HG02588 (cell line): ENCODE results near the gene BHLHE23.

Experiments used
- ATAC-seq: cut with Tn5 transposase; IDR thresholded peaks from one replicate; pipeline ENCODE4 v1.9.1; 2021; ENCODE audit warnings: mild to moderate bottlenecking, moderate library complexity; ENCODE audit not compliant: unreplicated experiment

BHLHE23 gene

DNA sequence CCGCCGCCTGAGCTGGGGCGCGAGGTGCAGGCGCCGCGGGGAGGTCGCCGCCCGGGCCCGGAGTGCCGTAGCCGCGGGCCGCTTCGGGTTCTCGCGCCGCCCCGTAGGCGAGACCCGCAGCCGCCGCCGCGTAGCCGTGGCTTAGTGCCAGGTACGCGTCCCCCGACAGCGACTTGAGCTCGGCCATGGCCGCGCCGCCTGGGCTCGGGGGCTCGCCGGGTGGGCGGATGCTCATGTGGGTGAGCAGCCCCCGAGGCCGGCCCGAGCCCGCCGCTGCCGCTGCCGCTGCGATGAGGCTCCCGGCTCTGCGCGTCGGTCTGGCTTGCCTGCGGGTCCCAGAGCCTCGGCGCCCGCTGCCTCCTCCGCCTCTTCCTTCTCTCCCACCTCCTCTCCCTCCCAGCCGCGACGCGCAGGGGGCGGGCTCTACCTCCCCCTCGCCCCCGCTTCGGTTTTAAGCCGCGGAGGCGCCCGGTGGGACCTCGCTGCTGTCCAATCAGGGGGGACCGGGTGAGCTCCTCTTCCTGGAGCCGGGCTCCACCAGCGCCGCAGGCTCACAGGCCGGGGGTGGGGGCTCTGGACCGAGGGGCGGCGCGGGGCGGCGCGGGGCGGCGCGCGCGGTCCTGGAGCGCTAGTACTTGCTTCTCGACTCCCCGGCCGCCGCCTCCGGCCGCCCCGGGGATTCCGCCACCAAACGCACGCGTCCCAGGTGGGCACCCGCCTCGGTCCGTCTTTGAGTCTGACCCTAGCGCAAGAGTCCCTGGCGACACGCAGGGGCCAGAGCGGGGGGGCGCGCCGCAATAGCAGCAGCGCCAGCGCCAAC is at the start of gene BHLHE23:
Gene BHLHE23 (minus strand): TSS at position 425 of the 820 bp plus-strand sequence. CDS start 190 bp downstream, at position 235.
- ATAC-seq, result no peak

GRCh38 chr20:63055575-63056235 is 48.9 kb upstream of the BHLHE23 start:
- ATAC-seq, result no peak

- ATAC-seq, result no peak
Observed at GRCh38 chr20:63054681-63055240, 48.0 kb upstream of the BHLHE23 start.

- no peak for ATAC-seq
Observed at GRCh38 chr20:63054103-63054474, 47.3 kb upstream of the BHLHE23 start.

- ATAC-seq, result no peak
Observed at GRCh38 chr20:63053432-63054102, 46.8 kb upstream of the BHLHE23 start.

- no peak for ATAC-seq
Observed at GRCh38 chr20:63052571-63053431, 46.0 kb upstream of the BHLHE23 start.

DNA sequence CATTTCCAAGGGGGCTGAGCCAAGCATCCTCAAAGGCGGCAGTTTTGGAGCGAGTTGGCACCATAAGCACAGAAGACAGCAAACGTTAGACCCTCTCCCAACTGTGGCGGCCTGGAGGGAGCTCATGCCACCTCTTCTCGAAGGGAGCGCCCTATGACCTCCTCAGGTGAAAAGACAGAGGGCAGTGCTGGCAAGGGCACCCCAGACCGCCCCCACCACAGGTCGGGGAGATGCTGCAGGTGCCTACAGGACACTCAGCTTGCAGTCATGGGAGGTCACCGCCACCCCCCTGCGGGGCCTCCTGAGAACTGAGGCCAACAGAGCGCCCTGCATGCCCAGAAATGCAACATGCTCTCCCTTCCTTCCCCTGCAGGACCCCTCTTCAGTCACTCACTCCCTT is 45.1 kb upstream of the BHLHE23 start:
- no peak for ATAC-seq

DNA sequence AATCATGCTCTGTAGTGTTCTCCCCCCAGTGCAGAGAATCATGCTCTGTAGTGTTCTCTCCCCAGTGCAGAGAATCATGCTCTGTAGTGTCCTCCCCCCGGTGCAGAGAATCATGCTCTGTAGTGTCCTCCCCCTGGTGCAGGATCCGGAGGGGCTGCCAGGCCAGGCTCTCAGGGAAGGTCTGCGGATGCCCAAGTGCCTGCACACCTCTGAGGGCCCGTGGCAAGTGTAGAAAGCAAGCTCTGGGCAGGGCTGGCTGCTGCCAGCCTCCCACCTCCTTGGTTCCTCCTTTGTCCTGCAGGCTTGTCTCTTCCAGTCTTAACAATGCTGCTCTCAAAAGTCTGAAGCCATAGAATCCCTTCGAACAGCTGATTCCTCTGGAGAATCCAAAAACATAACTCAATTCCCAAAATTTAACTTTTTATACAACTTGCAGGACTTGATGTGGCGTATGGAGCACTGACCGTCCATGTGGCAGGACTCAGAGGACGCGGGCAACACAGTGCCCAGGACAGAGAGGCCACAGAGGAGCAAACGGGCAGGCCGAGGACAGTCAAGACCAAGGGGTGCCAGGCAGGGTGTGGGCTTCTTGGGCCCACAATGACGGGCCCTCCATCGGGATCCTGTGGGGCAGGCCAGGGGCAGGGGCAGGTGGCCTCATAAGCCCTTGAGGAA is 44.6 kb upstream of the BHLHE23 start:
- ATAC-seq, result no peak

- no peak for ATAC-seq
Observed at GRCh38 chr20:63050406-63050805, 43.6 kb upstream of the BHLHE23 start.

GRCh38 chr20:63049561-63050221 is 42.9 kb upstream of the BHLHE23 start:
- ATAC-seq, result no peak

- ATAC-seq, result no peak
Observed at GRCh38 chr20:63049191-63049518, 42.4 kb upstream of the BHLHE23 start.

- ATAC-seq, result no peak
Observed at GRCh38 chr20:63048516-63049190, 41.9 kb upstream of the BHLHE23 start.

DNA sequence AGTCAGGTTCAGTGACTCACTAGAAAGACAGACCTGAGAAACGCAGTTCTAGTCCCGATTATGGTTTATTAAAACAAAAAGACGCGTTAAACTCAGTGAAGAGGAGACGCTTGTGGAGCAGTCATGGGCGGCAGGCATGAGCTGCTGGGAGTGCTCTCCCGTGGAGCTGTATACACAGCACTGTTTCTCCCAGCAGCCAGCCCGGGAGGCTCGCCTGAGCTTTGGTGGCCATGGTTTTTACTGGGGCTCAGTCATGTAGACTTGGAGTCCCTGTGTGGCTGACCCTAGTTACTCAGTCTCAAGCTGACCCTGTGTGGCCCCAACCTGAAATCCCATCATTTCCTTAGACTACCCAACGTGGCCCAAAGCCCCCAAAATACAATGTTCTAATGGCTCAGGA is 41.2 kb upstream of the BHLHE23 start:
- no peak for ATAC-seq

DNA sequence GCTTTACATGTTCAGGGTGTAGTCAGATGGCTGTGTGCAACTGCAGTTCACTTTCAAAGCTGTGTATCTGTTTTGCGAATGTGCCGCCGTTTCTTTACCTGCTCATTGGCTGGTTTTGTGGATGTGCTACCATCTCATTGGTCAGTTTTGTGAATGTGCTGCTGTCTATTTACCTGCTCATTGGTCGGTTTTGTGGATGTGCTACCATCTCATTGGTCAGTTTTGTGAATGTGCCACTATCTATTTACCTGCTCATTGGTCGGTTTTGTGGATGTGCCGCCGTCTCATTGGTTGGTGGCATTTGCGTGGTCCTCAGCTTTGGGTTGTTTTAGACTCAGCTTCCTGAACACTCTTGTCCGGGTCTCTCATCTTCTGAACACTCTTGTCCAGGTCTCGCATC is 40.5 kb upstream of the BHLHE23 start:
- ATAC-seq, result no peak

DNA sequence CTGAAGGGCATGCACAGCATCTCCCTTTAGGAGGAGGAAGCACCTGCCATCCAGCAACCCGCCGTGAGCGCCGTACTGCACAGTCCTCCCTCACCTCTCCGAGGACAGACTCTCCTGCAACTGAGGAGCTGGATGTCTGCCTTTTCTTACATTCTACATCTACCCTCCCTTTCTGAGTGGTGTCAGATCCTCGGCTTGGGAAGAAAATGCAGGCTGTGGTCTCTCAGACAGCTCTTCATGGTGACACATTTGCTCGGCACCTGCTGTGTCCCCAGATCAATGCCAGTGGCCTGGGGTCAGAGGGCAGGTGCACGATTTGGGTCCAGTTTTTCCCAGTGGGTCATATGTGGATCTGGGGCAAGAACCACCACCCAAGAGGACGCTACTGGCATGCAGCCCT is 40.1 kb upstream of the BHLHE23 start:
- ATAC-seq, result no peak

GRCh38 chr20:63045991-63046390 is 39.2 kb upstream of the BHLHE23 start:
- no peak for ATAC-seq

DNA sequence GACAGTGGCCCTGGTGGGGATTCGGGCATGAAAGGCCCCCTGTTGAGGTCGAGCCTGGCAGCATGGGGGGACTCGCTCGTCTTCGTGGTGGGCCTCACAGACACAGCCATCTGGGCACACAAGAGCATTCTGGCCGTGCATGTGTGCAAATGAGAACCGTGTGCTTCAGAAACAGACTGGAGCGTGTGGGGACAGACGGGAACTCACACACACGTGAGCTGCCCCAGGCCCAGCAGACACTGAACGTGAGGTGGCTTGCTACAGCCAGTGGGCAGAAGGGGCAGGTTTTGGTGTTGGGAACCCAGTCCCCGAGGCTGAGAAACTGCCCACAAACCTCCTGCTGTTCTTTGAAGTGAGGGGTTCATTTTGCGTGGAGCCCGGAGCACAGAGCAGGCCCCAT is 38.6 kb upstream of the BHLHE23 start:
- ATAC-seq, result no peak

GRCh38 chr20:63044605-63045004 is 37.8 kb upstream of the BHLHE23 start:
- ATAC-seq, result no peak

- no peak for ATAC-seq
Observed at GRCh38 chr20:63044204-63044600, 37.4 kb upstream of the BHLHE23 start.
